Measurements from ENCODE around the gene C3orf70. TPM values are rescaled to one million over a fixed set of nuclear protein-coding genes. Genes with fewer than 3 reads are reported as not detected.

C3orf70 gene
- total RNA-seq, 1 donor from 2014 or later, result 5.6 TPM

- H3K4me1 ChIP-seq, result no peaks in the 10 kb centered on the region
- TF ChIP-seq CTCF (IDR thresholded peaks at IDR 0.05), result no peak
- TF ChIP-seq POLR2A (IDR thresholded peaks at IDR 0.05), result no peak
- TF ChIP-seq POLR2AphosphoS5 (IDR thresholded peaks at IDR 0.05; ENCODE audit: insufficient read depth in 1 of 2, low read depth in 1 of 2), result no peak
- H3K36me3 ChIP-seq, result no peaks in the 10 kb centered on the region
- H3K4me3 ChIP-seq, result no peak overlapping the region
- no peak for DNase-seq (ENCODE audit: extremely low spot score in 2 of 2)
- no peaks in the 10 kb centered on the region for H3K27me3 ChIP-seq
- H3K27ac ChIP-seq, result no peak overlapping the region
- intact Hi-C loops (cut with DNase I), result no loop called here
- H3K9me3 ChIP-seq, result no peaks in the 10 kb centered on the region
Observed at GRCh38 chr3:185103359-185104127, 49.3 kb downstream of the C3orf70 start.

DNA sequence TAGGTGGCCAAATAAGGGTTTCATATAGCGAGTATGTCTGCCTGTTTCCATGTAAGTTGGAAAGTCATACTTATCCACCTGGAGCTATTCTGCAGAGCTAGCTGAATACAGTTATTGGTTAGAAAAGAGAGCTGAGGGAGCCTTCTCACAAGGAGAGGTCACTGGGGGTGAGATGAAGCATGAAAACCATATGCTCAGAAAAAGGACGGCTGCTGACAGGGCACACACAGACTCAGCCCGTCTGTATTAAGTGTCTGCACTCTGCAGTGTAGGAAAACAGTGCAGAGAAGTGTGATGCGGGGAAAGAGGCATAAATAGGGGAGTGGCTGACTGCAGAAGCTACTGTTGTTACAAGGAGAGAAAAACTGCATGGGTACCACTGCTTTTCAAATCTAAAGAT lies 58.2 kb downstream of the C3orf70 start:
- Histone ChIP-seq H3K27ac (no peak overlapping the region), H3K36me3 (no peaks in the 10 kb centered on the region), H3K4me1 (no peaks in the 10 kb centered on the region), H3K27me3 (no peaks in the 10 kb centered on the region), H3K9me3 (no peaks in the 10 kb centered on the region), H3K4me3 (no peak overlapping the region)
- no peak for DNase-seq (ENCODE audit: extremely low spot score in 2 of 2)
- TF ChIP-seq CTCF (IDR thresholded peaks at IDR 0.05), result no peak
- TF ChIP-seq POLR2A (IDR thresholded peaks at IDR 0.05), result no peak
- TF ChIP-seq POLR2AphosphoS5 (IDR thresholded peaks at IDR 0.05; ENCODE audit: insufficient read depth in 1 of 2, low read depth in 1 of 2), result no peak
- intact Hi-C loops (cut with DNase I), result no loop called here

GRCh38 chr3:185093116-185093515 lies 59.7 kb downstream of the C3orf70 start:
- intact Hi-C loops (cut with DNase I), result no loop called here
- TF ChIP-seq CTCF (IDR thresholded peaks at IDR 0.05) (no peak), POLR2AphosphoS5 (IDR thresholded peaks at IDR 0.05; ENCODE audit: insufficient read depth in 1 of 2, low read depth in 1 of 2) (no peak), POLR2A (IDR thresholded peaks at IDR 0.05) (no peak)
- no peaks in the 10 kb centered on the region for H3K4me1 ChIP-seq
- H3K9me3 ChIP-seq, result no peaks in the 10 kb centered on the region
- no peak for DNase-seq (ENCODE audit: extremely low spot score in 2 of 2)
- no peaks in the 10 kb centered on the region for H3K27me3 ChIP-seq
- H3K36me3 ChIP-seq, result no peaks in the 10 kb centered on the region
- H3K27ac ChIP-seq, result no peak overlapping the region
- no peak overlapping the region for H3K4me3 ChIP-seq

GRCh38 chr3:185090811-185091210 lies 62.0 kb downstream of the C3orf70 start:
- Histone ChIP-seq H3K27ac (no peak overlapping the region), H3K4me3 (no peak overlapping the region), H3K4me1 (no peaks in the 10 kb centered on the region), H3K9me3 (no peaks in the 10 kb centered on the region), H3K27me3 (no peaks in the 10 kb centered on the region), H3K36me3 (no peaks in the 10 kb centered on the region)
- intact Hi-C loops (cut with DNase I), result no loop called here
- no peak for DNase-seq (ENCODE audit: extremely low spot score in 2 of 2)
- TF ChIP-seq CTCF (IDR thresholded peaks at IDR 0.05), result no peak

GRCh38 chr3:185089751-185090150 lies 63.1 kb downstream of the C3orf70 start:
- Histone ChIP-seq H3K27me3 (no peaks in the 10 kb centered on the region), H3K27ac (no peak overlapping the region), H3K9me3 (no peaks in the 10 kb centered on the region), H3K4me3 (no peak overlapping the region), H3K4me1 (no peaks in the 10 kb centered on the region), H3K36me3 (no peaks in the 10 kb centered on the region)
- TF ChIP-seq POLR2AphosphoS5 (IDR thresholded peaks at IDR 0.05; ENCODE audit: insufficient read depth in 1 of 2, low read depth in 1 of 2) (no peak), CTCF (IDR thresholded peaks at IDR 0.05) (no peak), POLR2A (IDR thresholded peaks at IDR 0.05) (no peak)
- no peak for DNase-seq (ENCODE audit: extremely low spot score in 2 of 2)
- intact Hi-C loops (cut with DNase I), result no loop called here

Measured in vagina (tissue), 2 donors.